ENCODE data around the gene FSCN2. TPM values are rescaled to one million over a fixed set of nuclear protein-coding genes. Genes with fewer than 3 reads are reported as not detected.

The FSCN2 gene
- total and polyA plus RNA-seq, 2 donors from 2014 or later: 0.26 to 3.8 TPM

DNA sequence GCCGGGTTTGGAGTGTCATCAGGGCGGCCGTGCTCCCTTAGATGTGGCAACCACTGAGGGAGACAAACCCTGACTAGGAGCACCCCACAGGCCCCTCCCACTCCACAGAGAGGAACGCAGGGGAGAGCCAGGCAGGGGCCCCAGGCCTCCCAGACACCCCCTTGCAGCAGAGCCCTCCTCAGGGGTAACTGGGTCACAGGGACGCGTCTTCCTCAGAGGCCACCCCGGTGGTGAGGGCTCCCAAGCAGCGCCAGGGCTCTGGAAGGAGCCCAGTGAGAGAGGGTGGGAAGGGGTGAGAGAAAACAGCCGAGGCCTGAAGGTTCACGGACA, 11.4 kb downstream of the FSCN2 start:
- peaks cover 0 to 11% (median 0%) of the 10 kb centered on the region in 3 donors for H3K36me3 ChIP-seq (ENCODE audit: control insufficient read depth in 2 of 3, insufficient read depth in 3 of 3, low read length in 3 of 3)
- FAIRE-seq (no peak), DNase-seq (peak in 1 of 5 donors; percentile 57)
- H3K9ac ChIP-seq (ENCODE audit: low read length in 3 of 3): no peak overlapping the region
- peaks cover 0 to 5% (median 0%) of the 10 kb centered on the region in 3 donors for H3K4me1 ChIP-seq (ENCODE audit: control insufficient read depth in 2 of 3, insufficient read depth in 2 of 3, low read depth in 1 of 3, low read length in 3 of 3)
- intact Hi-C loops (cut with DNase I): no loop called here
- TF ChIP-seq, protein P1, sequence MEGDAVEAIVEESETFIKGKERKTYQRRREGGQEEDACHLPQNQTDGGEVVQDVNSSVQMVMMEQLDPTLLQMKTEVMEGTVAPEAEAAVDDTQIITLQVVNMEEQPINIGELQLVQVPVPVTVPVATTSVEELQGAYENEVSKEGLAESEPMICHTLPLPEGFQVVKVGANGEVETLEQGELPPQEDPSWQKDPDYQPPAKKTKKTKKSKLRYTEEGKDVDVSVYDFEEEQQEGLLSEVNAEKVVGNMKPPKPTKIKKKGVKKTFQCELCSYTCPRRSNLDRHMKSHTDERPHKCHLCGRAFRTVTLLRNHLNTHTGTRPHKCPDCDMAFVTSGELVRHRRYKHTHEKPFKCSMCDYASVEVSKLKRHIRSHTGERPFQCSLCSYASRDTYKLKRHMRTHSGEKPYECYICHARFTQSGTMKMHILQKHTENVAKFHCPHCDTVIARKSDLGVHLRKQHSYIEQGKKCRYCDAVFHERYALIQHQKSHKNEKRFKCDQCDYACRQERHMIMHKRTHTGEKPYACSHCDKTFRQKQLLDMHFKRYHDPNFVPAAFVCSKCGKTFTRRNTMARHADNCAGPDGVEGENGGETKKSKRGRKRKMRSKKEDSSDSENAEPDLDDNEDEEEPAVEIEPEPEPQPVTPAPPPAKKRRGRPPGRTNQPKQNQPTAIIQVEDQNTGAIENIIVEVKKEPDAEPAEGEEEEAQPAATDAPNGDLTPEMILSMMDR (IDR thresholded peaks at IDR 0.05; ENCODE audit: borderline replicate concordance, extremely low read depth, insufficient read depth): no peak
- no peaks in the 10 kb centered on the region for H3K9me3 ChIP-seq (ENCODE audit: control insufficient read depth in 2 of 3, insufficient read depth in 1 of 3, low read length in 3 of 3)
- no peak overlapping the region for H3K4me3 ChIP-seq (ENCODE audit: low read length in 3 of 3)
- no peak overlapping the region for H3K27ac ChIP-seq (ENCODE audit: low read depth in 2 of 2, low read length in 2 of 2)
- H3K27me3 ChIP-seq (ENCODE audit: control insufficient read depth, insufficient read depth, low read length): peaks cover 9% of the 10 kb centered on the region

DNA sequence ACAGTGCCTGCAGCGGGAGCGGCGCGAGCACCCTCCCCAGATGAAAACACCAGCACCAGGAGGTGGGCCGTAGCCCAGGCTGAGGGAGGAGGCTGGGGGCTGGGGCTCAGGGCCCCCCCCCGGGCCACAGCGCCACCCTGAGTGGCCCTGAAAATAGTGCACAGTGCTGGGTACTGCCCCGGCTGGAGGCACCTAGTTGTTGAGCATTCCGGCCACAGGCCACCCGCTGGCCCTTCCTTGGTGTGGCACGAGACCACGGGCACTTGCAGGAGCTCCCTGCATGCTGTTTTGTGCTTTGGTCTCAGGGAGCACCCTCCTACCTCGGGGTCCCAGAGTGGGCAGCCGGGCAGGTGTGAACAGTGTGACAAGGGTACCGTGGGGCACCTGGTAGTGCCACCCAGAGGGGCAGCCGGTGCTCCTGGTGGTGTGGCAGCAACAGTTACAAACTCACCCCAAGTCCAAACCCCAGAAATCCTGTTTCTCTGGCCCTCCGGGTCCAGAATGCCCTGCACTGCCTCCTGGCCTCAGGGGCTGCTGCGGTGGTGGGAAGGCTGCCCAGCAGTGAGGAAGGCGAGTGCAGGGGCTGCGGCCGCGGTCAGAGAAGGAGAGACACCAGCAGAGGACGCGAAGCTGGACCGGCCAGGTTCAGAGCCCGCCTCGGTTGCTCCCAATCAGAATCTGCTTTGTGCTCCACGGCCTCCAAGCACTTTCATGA, 11.9 kb downstream of the FSCN2 start:
- DNase-seq: peak in 1 of 5 donors; percentile 72
- TF ChIP-seq, protein P1 (IDR thresholded peaks at IDR 0.05; ENCODE audit: borderline replicate concordance, extremely low read depth, insufficient read depth): no peak
- H3K4me1 ChIP-seq (ENCODE audit: control insufficient read depth in 2 of 3, insufficient read depth in 2 of 3, low read depth in 1 of 3, low read length in 3 of 3): peaks cover 0 to 5% (median 0%) of the 10 kb centered on the region in 3 donors
- no peak overlapping the region for H3K27ac ChIP-seq (ENCODE audit: low read depth in 2 of 2, low read length in 2 of 2)
- intact Hi-C loops (cut with DNase I): no loop called here
- no peak overlapping the region for H3K4me3 ChIP-seq (ENCODE audit: low read length in 3 of 3)
- no peaks in the 10 kb centered on the region for H3K9me3 ChIP-seq (ENCODE audit: control insufficient read depth in 2 of 3, insufficient read depth in 1 of 3, low read length in 3 of 3)
- peaks cover 0 to 11% (median 2%) of the 10 kb centered on the region in 3 donors for H3K36me3 ChIP-seq (ENCODE audit: control insufficient read depth in 2 of 3, insufficient read depth in 3 of 3, low read length in 3 of 3)
- no peak for FAIRE-seq
- H3K27me3 ChIP-seq (ENCODE audit: control insufficient read depth, insufficient read depth, low read length): peaks cover 9% of the 10 kb centered on the region
- H3K9ac ChIP-seq (ENCODE audit: low read length in 3 of 3): no peak overlapping the region

DNA sequence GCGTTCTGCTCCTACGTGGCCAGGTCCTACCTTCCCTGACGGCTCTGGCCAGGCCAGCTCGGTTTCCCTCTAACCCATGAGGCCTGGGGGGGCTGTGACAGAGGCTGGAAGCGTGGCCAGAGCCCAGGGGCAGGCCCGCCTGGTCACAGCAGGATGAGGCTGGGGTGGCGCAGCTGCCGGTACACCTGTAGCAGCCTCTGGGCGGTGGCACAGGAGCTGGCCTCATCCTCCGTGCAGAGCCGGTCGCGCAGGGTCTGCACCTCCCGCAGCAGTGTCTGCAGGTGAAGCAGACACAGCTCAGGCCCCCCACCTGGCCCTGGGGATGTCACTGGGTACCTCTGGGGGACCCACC, 12.5 kb downstream of the FSCN2 start:
- Histone ChIP-seq H3K9ac (ENCODE audit: low read length in 3 of 3) (no peak overlapping the region), H3K27ac (ENCODE audit: low read depth in 2 of 2, low read length in 2 of 2) (no peak overlapping the region), H3K27me3 (ENCODE audit: control insufficient read depth, insufficient read depth, low read length) (peaks cover 6% of the 10 kb centered on the region), H3K9me3 (ENCODE audit: control insufficient read depth in 2 of 3, insufficient read depth in 1 of 3, low read length in 3 of 3) (no peaks in the 10 kb centered on the region), H3K36me3 (ENCODE audit: control insufficient read depth in 2 of 3, insufficient read depth in 3 of 3, low read length in 3 of 3) (peaks cover 0 to 11% (median 4%) of the 10 kb centered on the region in 3 donors), H3K4me1 (ENCODE audit: control insufficient read depth in 2 of 3, insufficient read depth in 2 of 3, low read depth in 1 of 3, low read length in 3 of 3) (peaks cover 0 to 5% (median 0%) of the 10 kb centered on the region in 3 donors), H3K4me3 (ENCODE audit: low read length in 3 of 3) (no peak overlapping the region)
- TF ChIP-seq, protein P1 (IDR thresholded peaks at IDR 0.05; ENCODE audit: borderline replicate concordance, extremely low read depth, insufficient read depth): no peak
- intact Hi-C loops (cut with DNase I): no loop called here
- FAIRE-seq (no peak), DNase-seq (peak in 1 of 5 donors; percentile 77)

Measured in kidney (tissue), 14 donors.